ENCODE results near the gene MUC5B. TPM values are rescaled to one million over a fixed set of nuclear protein-coding genes. Genes with fewer than 3 reads are reported as not detected.

The MUC5B gene
- total and polyA plus RNA-seq, 2 donors (not counting 1 experiment from before 2014, with no cell fraction given), result not detected

DNA sequence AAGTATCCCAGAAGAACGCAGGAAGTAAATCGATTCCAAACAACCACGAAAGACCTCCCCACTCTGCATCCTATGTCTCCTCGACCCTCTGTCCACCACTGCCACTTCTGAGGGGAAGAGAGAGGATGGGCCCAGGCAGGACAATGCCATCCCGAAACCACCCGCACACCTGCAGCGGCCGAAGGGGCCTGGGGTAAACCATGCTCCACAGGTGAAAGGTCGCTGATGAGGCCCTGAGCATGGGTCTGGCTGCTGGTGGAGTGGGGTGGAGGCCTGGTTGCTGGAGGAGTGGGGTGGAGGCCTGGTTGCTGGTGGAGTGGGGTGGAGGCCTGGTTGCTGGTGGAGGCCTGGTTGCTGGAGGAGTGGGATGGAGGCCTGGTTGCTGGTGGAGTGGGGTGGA is 73.4 kb downstream of the MUC5B start:
- H3K27ac Mint-ChIP-seq, result no peak overlapping the region
- intact Hi-C loops (cut with micrococcal nuclease), result loop anchor here (10.0 kb wide), 1 partner anchor 219 kb away; no protein-coding TSS in a partner anchor
- Histone ChIP-seq H3K4me2 (replicated peaks; ENCODE audit: low read depth, low read length, poor library complexity, severe bottlenecking) (no peak overlapping the region), H3K9me3 (ENCODE audit: control extremely low read depth in 1 of 3, control insufficient read depth in 2 of 3, insufficient read depth in 1 of 3, low read length in 2 of 3) (peaks cover 0 to 4% (median 0%) of the 10 kb centered on the region in 3 donors), H3K4me1 (ENCODE audit: control insufficient read depth in 2 of 2, insufficient read depth in 2 of 2, low read length in 2 of 2) (no peaks in the 10 kb centered on the region), H3K36me3 (replicated peaks in 1 of 2; ENCODE audit: control extremely low read depth in 1 of 2, control insufficient read depth in 1 of 2, extremely low read depth in 1 of 2, insufficient read depth in 2 of 2, low read length in 1 of 2) (peaks cover 0 to 31% of the 10 kb centered on the region in 2 experiments), H3K27ac (ENCODE audit: low read length in 2 of 2) (no peak overlapping the region), H2AFZ (ENCODE audit: insufficient read depth, low read depth, low read length, poor library complexity, severe bottlenecking) (no peak overlapping the region), H3K4me3 (ENCODE audit: control extremely low read depth in 1 of 5, extremely low read depth in 1 of 5, insufficient read depth in 1 of 5, low read depth in 2 of 5, low read length in 4 of 5) (no peak overlapping the region), H3K27me3 (replicated peaks in 1 of 4; ENCODE audit: control extremely low read depth in 1 of 4, control insufficient read depth in 3 of 4, insufficient read depth in 4 of 4, low read length in 3 of 4) (no peaks in the 10 kb centered on the region), H3K9ac (ENCODE audit: low read length) (no peak overlapping the region), H3K79me2 (ENCODE audit: control insufficient read depth, insufficient read depth, low read length) (peaks cover 86% of the 10 kb centered on the region), H4K20me1 (ENCODE audit: control insufficient read depth, insufficient read depth, low read length, poor library complexity, severe bottlenecking) (peaks cover 89% of the 10 kb centered on the region)
- 97% methylated on average over 5 of the region's 9 CpGs for WGBS (ENCODE audit: insufficient coverage)
- H3K4me1 Mint-ChIP-seq, result peaks cover 4% of the 10 kb centered on the region
- no peaks in the 10 kb centered on the region for H3K27me3 Mint-ChIP-seq
- DNase-seq, result no peak
- ATAC-seq (ENCODE audit: low read depth), result no peak
- no peak for TF ChIP-seq EZH2 (IDR thresholded peaks at IDR 0.05; ENCODE audit: borderline replicate concordance, insufficient read depth, low read depth, low read length, poor library complexity, severe bottlenecking)
- TF ChIP-seq, protein P1, sequence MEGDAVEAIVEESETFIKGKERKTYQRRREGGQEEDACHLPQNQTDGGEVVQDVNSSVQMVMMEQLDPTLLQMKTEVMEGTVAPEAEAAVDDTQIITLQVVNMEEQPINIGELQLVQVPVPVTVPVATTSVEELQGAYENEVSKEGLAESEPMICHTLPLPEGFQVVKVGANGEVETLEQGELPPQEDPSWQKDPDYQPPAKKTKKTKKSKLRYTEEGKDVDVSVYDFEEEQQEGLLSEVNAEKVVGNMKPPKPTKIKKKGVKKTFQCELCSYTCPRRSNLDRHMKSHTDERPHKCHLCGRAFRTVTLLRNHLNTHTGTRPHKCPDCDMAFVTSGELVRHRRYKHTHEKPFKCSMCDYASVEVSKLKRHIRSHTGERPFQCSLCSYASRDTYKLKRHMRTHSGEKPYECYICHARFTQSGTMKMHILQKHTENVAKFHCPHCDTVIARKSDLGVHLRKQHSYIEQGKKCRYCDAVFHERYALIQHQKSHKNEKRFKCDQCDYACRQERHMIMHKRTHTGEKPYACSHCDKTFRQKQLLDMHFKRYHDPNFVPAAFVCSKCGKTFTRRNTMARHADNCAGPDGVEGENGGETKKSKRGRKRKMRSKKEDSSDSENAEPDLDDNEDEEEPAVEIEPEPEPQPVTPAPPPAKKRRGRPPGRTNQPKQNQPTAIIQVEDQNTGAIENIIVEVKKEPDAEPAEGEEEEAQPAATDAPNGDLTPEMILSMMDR (IDR thresholded peaks at IDR 0.05), result no peak
- H3K4me3 Mint-ChIP-seq, result no peak overlapping the region
- H3K9me3 Mint-ChIP-seq (ENCODE audit: insufficient read depth), result no peaks in the 10 kb centered on the region
- ChIA-PET CTCF (no interaction called here), POLR2A (no interaction called here)

- Histone ChIP-seq H3K36me3 (replicated peaks in 1 of 2; ENCODE audit: control extremely low read depth in 1 of 2, control insufficient read depth in 1 of 2, extremely low read depth in 1 of 2, insufficient read depth in 2 of 2, low read length in 1 of 2) (peaks cover 0 to 31% of the 10 kb centered on the region in 2 experiments), H3K27me3 (replicated peaks in 1 of 4; ENCODE audit: control extremely low read depth in 1 of 4, control insufficient read depth in 3 of 4, insufficient read depth in 4 of 4, low read length in 3 of 4) (no peaks in the 10 kb centered on the region), H3K4me2 (replicated peaks; ENCODE audit: low read depth, low read length, poor library complexity, severe bottlenecking) (no peak overlapping the region), H3K79me2 (ENCODE audit: control insufficient read depth, insufficient read depth, low read length) (peaks cover 86% of the 10 kb centered on the region), H3K4me1 (ENCODE audit: control insufficient read depth in 2 of 2, insufficient read depth in 2 of 2, low read length in 2 of 2) (no peaks in the 10 kb centered on the region), H3K9ac (ENCODE audit: low read length) (no peak overlapping the region), H2AFZ (ENCODE audit: insufficient read depth, low read depth, low read length, poor library complexity, severe bottlenecking) (no peak overlapping the region), H3K27ac (ENCODE audit: low read length in 2 of 2) (no peak overlapping the region), H3K4me3 (ENCODE audit: control extremely low read depth in 1 of 5, extremely low read depth in 1 of 5, insufficient read depth in 1 of 5, low read depth in 2 of 5, low read length in 4 of 5) (no peak overlapping the region), H4K20me1 (ENCODE audit: control insufficient read depth, insufficient read depth, low read length, poor library complexity, severe bottlenecking) (peaks cover 88% of the 10 kb centered on the region), H3K9me3 (ENCODE audit: control extremely low read depth in 1 of 3, control insufficient read depth in 2 of 3, insufficient read depth in 1 of 3, low read length in 2 of 3) (peaks cover 0 to 4% (median 0%) of the 10 kb centered on the region in 3 donors)
- intact Hi-C loops (cut with micrococcal nuclease), result loop anchor here (10.0 kb wide), 1 partner anchor 218 kb away; no protein-coding TSS in a partner anchor
- no peak for DNase-seq
- no peak for ATAC-seq (ENCODE audit: low read depth)
- Mint-ChIP-seq H3K27ac (no peak overlapping the region), H3K9me3 (ENCODE audit: insufficient read depth) (no peaks in the 10 kb centered on the region), H3K4me3 (no peak overlapping the region), H3K4me1 (peaks cover 4% of the 10 kb centered on the region), H3K27me3 (no peaks in the 10 kb centered on the region)
- WGBS (ENCODE audit: insufficient coverage), result 98% methylated on average over 25 of the region's 25 CpGs
- POLR2A ChIA-PET, result no interaction called here
- CTCF ChIA-PET, result no interaction called here
- TF ChIP-seq, protein P1 (IDR thresholded peaks at IDR 0.05), result no peak
- no peak for TF ChIP-seq EZH2 (IDR thresholded peaks at IDR 0.05; ENCODE audit: borderline replicate concordance, insufficient read depth, low read depth, low read length, poor library complexity, severe bottlenecking)
These were observed 74.2 kb downstream of the MUC5B start for GRCh38 chr11:1297011-1297575.

All from B cell (primary cell).